HL-60/S4 treated with retinoic acid at 250 ng/mL for 4 days and 3 days (cell line): ENCODE data around the gene GINS2.

Source experiments
- in situ Hi-C: fragments of 300-500 bp; cut with MboI; formaldehyde crosslinking; loops from 2 replicates; pipeline ENCODE4 v1.7.0; 2022; ENCODE audit warnings: low sequenced_read_pairs

The GINS2 gene

GRCh38 chr16:85690469-85691064 is 1.8 kb upstream of the GINS2 start:
- in situ Hi-C loops = no loop called here

GRCh38 chr16:85689950-85690320 is 1.2 kb upstream of the GINS2 start:
- in situ Hi-C loops = no loop called here

- in situ Hi-C loops = no loop called here
Observed at GRCh38 chr16:85689285-85689949, 663 bp upstream of the GINS2 start.

- in situ Hi-C loops = no loop called here
Observed at GRCh38 chr16:85687651-85688471, 893 bp downstream of the GINS2 start.

- in situ Hi-C loops = no loop called here
Observed at GRCh38 chr16:85686912-85687591, 1.7 kb downstream of the GINS2 start.

GRCh38 chr16:85685251-85685650 is 3.5 kb downstream of the GINS2 start:
- in situ Hi-C loops = no loop called here

- in situ Hi-C loops = no loop called here
Observed at GRCh38 chr16:85683363-85683762, 5.4 kb downstream of the GINS2 start.

- in situ Hi-C loops = no loop called here
Observed at GRCh38 chr16:85682516-85682915, 6.2 kb downstream of the GINS2 start.

GRCh38 chr16:85681255-85681654 is 7.5 kb downstream of the GINS2 start:
- in situ Hi-C loops = no loop called here

- in situ Hi-C loops = no loop called here
Observed at GRCh38 chr16:85680352-85680944, 8.3 kb downstream of the GINS2 start.

GRCh38 chr16:85679870-85680269 is 8.9 kb downstream of the GINS2 start:
- in situ Hi-C loops = no loop called here

GRCh38 chr16:85678821-85679220 is 9.9 kb downstream of the GINS2 start:
- in situ Hi-C loops = no loop called here

GRCh38 chr16:85678016-85678415 is 10.7 kb downstream of the GINS2 start:
- in situ Hi-C loops = no loop called here

- in situ Hi-C loops = no loop called here
Observed at GRCh38 chr16:85677383-85677967, 11.3 kb downstream of the GINS2 start.

GRCh38 chr16:85676466-85676865 is 12.3 kb downstream of the GINS2 start:
- in situ Hi-C loops = no loop called here

GRCh38 chr16:85675251-85675874 is 13.4 kb downstream of the GINS2 start:
- in situ Hi-C loops = no loop called here

GRCh38 chr16:85674828-85675227 is 13.9 kb downstream of the GINS2 start:
- in situ Hi-C loops = no loop called here

GRCh38 chr16:85674418-85674755 is 14.4 kb downstream of the GINS2 start:
- in situ Hi-C loops = no loop called here

- in situ Hi-C loops = no loop called here
Observed at GRCh38 chr16:85673529-85674417, 15.0 kb downstream of the GINS2 start.
